NB4 (cell line): ENCODE measurements around the gene CEMP1.
"Not testable (repeated sequence)": the region's sequence is repeated elsewhere in the genome, so short reads cannot be mapped to it uniquely, and the experiment has no call there.

ENCODE experiments used
- CTCF ChIP-seq: IDR thresholded peaks from one replicate; pipeline ENCODE4 v1.5.1; 2012; ENCODE audit warnings: low read depth, low read length
- POLR2A ChIP-seq: IDR thresholded peaks from 2 replicates; pipeline ENCODE4 v1.6.1; 2011; ENCODE audit warnings: mild to moderate bottlenecking; ENCODE audit not compliant: insufficient read length; ENCODE audit errors: extremely low read depth

DNA sequence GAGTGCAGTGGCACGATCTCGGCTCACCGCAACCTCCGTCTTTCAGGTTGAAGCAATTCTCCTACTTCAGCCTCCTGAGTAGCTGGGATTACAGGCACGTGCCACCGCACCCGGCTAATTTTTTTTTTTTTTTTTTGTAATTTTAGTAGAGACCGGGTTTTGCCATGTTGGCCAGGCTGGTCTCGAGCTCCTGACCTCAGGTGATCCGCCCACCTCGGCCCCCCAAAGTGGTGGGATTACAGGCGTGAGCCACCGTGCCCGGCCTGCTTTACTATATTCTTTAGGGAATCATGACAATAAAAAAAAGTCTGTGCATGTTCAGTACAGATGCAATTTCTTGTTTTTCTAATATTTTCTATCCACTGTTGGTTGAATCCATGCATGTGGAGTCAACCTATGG lies 12.6 kb upstream of the CEMP1 start:
- not testable (repeated sequence) for TF ChIP-seq POLR2A, CTCF
